ENCODE results near the gene NFIX. TPM values are rescaled to one million over a fixed set of nuclear protein-coding genes. Genes with fewer than 3 reads are reported as not detected.

The NFIX gene
- total and polyA plus RNA-seq, 2 of the 13 experiments (the other 11 are each of a cell fraction or from before 2014, with no cell fraction given), result 3.4 to 5.4 TPM

DNA sequence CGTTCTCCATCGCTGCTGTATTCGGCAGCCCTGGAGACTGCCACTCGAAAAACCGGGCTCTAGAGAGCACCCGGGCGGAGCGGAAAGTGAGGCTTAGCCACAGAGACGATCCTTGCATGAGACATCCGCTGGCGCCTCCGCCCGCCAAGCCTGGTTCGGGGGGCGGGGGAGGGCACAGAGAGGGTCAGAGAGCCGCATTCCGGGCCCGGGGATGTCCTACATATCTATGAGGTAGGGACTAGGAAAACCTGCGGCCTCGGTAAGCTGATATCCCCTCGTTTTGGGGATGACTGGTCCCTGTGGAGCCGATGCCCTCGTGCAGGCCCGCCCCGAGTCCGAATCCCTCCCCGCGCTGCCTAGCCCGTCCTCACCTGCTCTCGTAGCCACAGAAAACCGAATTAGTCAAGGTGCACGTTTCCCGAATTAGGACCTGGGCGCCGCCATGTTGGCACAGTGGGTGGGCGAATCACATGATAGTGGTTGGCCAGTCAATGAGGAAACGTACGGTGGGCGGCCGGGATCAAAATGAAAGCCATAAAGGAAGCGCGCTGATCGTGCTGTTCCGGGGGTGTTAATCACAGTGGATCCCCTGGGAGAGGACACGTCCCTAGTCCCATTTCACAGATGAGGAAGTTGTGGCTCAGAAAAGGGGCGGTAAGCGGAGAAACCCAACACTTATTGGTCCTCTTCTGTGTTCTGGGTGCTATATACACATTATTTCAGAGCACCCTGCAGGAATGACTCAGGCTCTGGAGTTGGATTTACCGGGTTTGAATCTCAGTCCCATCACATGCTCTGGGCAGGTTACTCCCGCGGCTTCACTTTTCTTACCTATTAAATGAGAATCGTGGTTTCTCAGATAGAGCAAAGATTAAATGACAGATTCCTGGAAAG is 121.3 kb downstream of the NFIX start, which contains the start of gene TRMT1 (continued):
- TF ChIP-seq ZNF782 (CRISPR knock-in tag; IDR thresholded peaks at IDR 0.05; ENCODE audit: borderline replicate concordance) (no peak; the same call in 1 of the 2 replicates), NR1H2 (CRISPR knock-in tag; IDR thresholded peaks at IDR 0.05; ENCODE audit: borderline replicate concordance, low read depth) (no peak), DPF2 (CRISPR knock-in tag; IDR thresholded peaks at IDR 0.05; ENCODE audit: borderline replicate concordance, low read depth) (no peak), KAT7 (CRISPR knock-in tag; IDR thresholded peaks at IDR 0.05; ENCODE audit: borderline replicate concordance) (peak; percentile 76; the same call in 1 of the 2 replicates), ARID2 (CRISPR knock-in tag; IDR thresholded peaks at IDR 0.05; ENCODE audit: borderline replicate concordance) (no peak), CAMTA2 (CRISPR knock-in tag; IDR thresholded peaks at IDR 0.05; ENCODE audit: borderline replicate concordance) (no peak), ZFP37 (CRISPR knock-in tag; IDR thresholded peaks at IDR 0.05; ENCODE audit: borderline replicate concordance) (peak; percentile 50; the same call in 1 of the 2 replicates), KLF15 (CRISPR knock-in tag; IDR thresholded peaks at IDR 0.05; ENCODE audit: borderline replicate concordance) (no peak), ZNF556 (CRISPR knock-in tag; IDR thresholded peaks at IDR 0.05; ENCODE audit: borderline replicate concordance) (peak; percentile 82; the same call in 1 of the 2 replicates), RFX1 (IDR thresholded peaks at IDR 0.05) (no peak)
- TF ChIP-seq, protein P1, sequence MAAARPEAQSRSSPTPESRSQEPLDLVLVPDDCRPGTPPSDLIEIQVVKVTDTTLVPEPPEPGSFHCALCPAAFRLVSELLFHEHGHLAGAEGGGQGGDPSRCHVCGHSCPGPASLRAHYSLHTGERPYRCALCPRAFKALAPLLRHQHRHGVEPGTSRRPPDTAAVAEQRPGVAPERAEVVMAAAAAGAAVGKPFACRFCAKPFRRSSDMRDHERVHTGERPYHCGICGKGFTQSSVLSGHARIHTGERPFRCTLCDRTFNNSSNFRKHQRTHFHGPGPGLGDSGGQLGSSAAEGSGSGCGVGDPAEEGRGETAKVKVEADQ (CRISPR knock-in tag; IDR thresholded peaks at IDR 0.05; ENCODE audit: borderline replicate concordance), result 0 out of 2 replicates have a peak, but pooled peaks have one; percentile 58
- TF ChIP-seq, protein P2, sequence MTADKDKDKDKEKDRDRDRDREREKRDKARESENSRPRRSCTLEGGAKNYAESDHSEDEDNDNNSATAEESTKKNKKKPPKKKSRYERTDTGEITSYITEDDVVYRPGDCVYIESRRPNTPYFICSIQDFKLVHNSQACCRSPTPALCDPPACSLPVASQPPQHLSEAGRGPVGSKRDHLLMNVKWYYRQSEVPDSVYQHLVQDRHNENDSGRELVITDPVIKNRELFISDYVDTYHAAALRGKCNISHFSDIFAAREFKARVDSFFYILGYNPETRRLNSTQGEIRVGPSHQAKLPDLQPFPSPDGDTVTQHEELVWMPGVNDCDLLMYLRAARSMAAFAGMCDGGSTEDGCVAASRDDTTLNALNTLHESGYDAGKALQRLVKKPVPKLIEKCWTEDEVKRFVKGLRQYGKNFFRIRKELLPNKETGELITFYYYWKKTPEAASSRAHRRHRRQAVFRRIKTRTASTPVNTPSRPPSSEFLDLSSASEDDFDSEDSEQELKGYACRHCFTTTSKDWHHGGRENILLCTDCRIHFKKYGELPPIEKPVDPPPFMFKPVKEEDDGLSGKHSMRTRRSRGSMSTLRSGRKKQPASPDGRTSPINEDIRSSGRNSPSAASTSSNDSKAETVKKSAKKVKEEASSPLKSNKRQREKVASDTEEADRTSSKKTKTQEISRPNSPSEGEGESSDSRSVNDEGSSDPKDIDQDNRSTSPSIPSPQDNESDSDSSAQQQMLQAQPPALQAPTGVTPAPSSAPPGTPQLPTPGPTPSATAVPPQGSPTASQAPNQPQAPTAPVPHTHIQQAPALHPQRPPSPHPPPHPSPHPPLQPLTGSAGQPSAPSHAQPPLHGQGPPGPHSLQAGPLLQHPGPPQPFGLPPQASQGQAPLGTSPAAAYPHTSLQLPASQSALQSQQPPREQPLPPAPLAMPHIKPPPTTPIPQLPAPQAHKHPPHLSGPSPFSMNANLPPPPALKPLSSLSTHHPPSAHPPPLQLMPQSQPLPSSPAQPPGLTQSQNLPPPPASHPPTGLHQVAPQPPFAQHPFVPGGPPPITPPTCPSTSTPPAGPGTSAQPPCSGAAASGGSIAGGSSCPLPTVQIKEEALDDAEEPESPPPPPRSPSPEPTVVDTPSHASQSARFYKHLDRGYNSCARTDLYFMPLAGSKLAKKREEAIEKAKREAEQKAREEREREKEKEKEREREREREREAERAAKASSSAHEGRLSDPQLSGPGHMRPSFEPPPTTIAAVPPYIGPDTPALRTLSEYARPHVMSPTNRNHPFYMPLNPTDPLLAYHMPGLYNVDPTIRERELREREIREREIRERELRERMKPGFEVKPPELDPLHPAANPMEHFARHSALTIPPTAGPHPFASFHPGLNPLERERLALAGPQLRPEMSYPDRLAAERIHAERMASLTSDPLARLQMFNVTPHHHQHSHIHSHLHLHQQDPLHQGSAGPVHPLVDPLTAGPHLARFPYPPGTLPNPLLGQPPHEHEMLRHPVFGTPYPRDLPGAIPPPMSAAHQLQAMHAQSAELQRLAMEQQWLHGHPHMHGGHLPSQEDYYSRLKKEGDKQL (CRISPR knock-in tag; IDR thresholded peaks at IDR 0.05; ENCODE audit: low read depth), result no peak
- TF ChIP-seq, protein P3, sequence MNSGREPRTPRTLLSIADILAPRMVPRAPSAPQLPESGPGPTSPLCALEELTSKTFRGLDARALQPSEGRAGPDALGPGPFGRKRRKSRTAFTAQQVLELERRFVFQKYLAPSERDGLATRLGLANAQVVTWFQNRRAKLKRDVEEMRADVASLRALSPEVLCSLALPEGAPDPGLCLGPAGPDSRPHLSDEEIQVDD (CRISPR knock-in tag; IDR thresholded peaks at IDR 0.05; ENCODE audit: borderline replicate concordance), result no peak
- TF ChIP-seq, protein P4, sequence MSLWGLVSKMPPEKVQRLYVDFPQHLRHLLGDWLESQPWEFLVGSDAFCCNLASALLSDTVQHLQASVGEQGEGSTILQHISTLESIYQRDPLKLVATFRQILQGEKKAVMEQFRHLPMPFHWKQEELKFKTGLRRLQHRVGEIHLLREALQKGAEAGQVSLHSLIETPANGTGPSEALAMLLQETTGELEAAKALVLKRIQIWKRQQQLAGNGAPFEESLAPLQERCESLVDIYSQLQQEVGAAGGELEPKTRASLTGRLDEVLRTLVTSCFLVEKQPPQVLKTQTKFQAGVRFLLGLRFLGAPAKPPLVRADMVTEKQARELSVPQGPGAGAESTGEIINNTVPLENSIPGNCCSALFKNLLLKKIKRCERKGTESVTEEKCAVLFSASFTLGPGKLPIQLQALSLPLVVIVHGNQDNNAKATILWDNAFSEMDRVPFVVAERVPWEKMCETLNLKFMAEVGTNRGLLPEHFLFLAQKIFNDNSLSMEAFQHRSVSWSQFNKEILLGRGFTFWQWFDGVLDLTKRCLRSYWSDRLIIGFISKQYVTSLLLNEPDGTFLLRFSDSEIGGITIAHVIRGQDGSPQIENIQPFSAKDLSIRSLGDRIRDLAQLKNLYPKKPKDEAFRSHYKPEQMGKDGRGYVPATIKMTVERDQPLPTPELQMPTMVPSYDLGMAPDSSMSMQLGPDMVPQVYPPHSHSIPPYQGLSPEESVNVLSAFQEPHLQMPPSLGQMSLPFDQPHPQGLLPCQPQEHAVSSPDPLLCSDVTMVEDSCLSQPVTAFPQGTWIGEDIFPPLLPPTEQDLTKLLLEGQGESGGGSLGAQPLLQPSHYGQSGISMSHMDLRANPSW (CRISPR knock-in tag; IDR thresholded peaks at IDR 0.05; ENCODE audit: borderline replicate concordance), result peak; percentile 86
- TF ChIP-seq, protein P5, sequence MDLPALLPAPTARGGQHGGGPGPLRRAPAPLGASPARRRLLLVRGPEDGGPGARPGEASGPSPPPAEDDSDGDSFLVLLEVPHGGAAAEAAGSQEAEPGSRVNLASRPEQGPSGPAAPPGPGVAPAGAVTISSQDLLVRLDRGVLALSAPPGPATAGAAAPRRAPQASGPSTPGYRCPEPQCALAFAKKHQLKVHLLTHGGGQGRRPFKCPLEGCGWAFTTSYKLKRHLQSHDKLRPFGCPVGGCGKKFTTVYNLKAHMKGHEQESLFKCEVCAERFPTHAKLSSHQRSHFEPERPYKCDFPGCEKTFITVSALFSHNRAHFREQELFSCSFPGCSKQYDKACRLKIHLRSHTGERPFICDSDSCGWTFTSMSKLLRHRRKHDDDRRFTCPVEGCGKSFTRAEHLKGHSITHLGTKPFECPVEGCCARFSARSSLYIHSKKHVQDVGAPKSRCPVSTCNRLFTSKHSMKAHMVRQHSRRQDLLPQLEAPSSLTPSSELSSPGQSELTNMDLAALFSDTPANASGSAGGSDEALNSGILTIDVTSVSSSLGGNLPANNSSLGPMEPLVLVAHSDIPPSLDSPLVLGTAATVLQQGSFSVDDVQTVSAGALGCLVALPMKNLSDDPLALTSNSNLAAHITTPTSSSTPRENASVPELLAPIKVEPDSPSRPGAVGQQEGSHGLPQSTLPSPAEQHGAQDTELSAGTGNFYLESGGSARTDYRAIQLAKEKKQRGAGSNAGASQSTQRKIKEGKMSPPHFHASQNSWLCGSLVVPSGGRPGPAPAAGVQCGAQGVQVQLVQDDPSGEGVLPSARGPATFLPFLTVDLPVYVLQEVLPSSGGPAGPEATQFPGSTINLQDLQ (CRISPR knock-in tag; IDR thresholded peaks at IDR 0.05), result no peak
